ENCODE results near the gene MTMR1. TPM values are rescaled to one million over a fixed set of nuclear protein-coding genes. Genes with fewer than 3 reads are reported as not detected.

MTMR1 gene
- total RNA-seq, 1 experiment from 2014 or later = 25.4 TPM

GRCh38 chrX:150775569-150776350 is 82.6 kb downstream of the MTMR1 start:
- no peak for TF ChIP-seq CTCF (IDR thresholded peaks at IDR 0.05; ENCODE audit: insufficient read depth in 1 of 2, low read depth in 1 of 2, low read length in 1 of 2, severe bottlenecking in 1 of 2, unreplicated experiment in 1 of 2)
- POLR2A ChIA-PET = no interaction called here
- no peaks in the 10 kb centered on the region for H3K4me1 ChIP-seq
- Mint-ChIP-seq H3K4me1 (ENCODE audit: low read depth, unreplicated experiment) (no peaks in the 10 kb centered on the region), H3K27me3 (ENCODE audit: insufficient read depth, unreplicated experiment) (no peaks in the 10 kb centered on the region), H3K9me3 (ENCODE audit: unreplicated experiment) (no peaks in the 10 kb centered on the region), H3K36me3 (ENCODE audit: insufficient read depth, unreplicated experiment) (no peaks in the 10 kb centered on the region), H3K4me3 (ENCODE audit: unreplicated experiment) (no peak overlapping the region), H3K27ac (ENCODE audit: unreplicated experiment) (no peak overlapping the region)
- no peak overlapping the region for H3K4me3 ChIP-seq (ENCODE audit: low read depth, low read length)
- H3K27me3 ChIP-seq (replicated peaks; ENCODE audit: control insufficient read depth, insufficient read depth, low read length) = no peaks in the 10 kb centered on the region
- H3K9me3 ChIP-seq = no peaks in the 10 kb centered on the region
- intact Hi-C loops (cut with micrococcal nuclease; ENCODE audit: unreplicated experiment) = no loop called here
- DNase-seq = no peak
- no peaks in the 10 kb centered on the region for H3K36me3 ChIP-seq (ENCODE audit: control insufficient read depth, insufficient read depth, low read length)
- no TSS peak for BruUV-seq (replicated peaks)
- CTCF ChIA-PET = no interaction called here

GRCh38 chrX:150777328-150777992 is 84.3 kb downstream of the MTMR1 start:
- H3K4me3 Mint-ChIP-seq (ENCODE audit: unreplicated experiment) = no peak overlapping the region
- H3K4me3 ChIP-seq (ENCODE audit: low read depth, low read length) = no peak overlapping the region
- H3K27me3 Mint-ChIP-seq (ENCODE audit: insufficient read depth, unreplicated experiment) = no peaks in the 10 kb centered on the region
- H3K9me3 ChIP-seq = no peaks in the 10 kb centered on the region
- H3K27ac Mint-ChIP-seq (ENCODE audit: unreplicated experiment) = no peak overlapping the region
- no peak for TF ChIP-seq CTCF (IDR thresholded peaks at IDR 0.05; ENCODE audit: insufficient read depth in 1 of 2, low read depth in 1 of 2, low read length in 1 of 2, severe bottlenecking in 1 of 2, unreplicated experiment in 1 of 2)
- intact Hi-C loops (cut with micrococcal nuclease; ENCODE audit: unreplicated experiment) = no loop called here
- no peaks in the 10 kb centered on the region for H3K36me3 Mint-ChIP-seq (ENCODE audit: insufficient read depth, unreplicated experiment)
- H3K9me3 Mint-ChIP-seq (ENCODE audit: unreplicated experiment) = no peaks in the 10 kb centered on the region
- BruUV-seq (replicated peaks) = no TSS peak
- no peaks in the 10 kb centered on the region for H3K27me3 ChIP-seq (replicated peaks; ENCODE audit: control insufficient read depth, insufficient read depth, low read length)
- DNase-seq = no peak
- H3K4me1 ChIP-seq = no peaks in the 10 kb centered on the region
- no peaks in the 10 kb centered on the region for H3K36me3 ChIP-seq (ENCODE audit: control insufficient read depth, insufficient read depth, low read length)
- ChIA-PET POLR2A (no interaction called here), CTCF (no interaction called here)
- no peaks in the 10 kb centered on the region for H3K4me1 Mint-ChIP-seq (ENCODE audit: low read depth, unreplicated experiment)

DNA sequence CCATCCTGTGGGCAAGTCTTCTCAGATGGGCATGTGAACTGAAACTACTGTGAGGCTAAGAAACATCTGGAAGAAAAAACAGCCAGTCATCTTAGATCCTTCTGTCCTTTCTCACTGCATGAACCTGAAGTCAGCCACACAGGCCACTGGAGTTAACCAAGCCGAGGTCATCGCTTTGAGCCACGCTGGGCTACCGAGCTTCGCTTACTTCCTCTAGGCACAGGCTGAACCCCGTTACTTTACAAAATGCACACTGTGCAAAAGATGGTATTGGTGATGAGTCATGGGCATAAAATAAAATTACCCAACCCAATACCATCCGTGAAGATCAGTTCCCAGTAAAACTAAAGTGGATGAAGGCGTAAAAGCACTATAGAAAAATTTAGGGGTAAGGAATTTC is 86.2 kb downstream of the MTMR1 start:
- Histone ChIP-seq H3K36me3 (ENCODE audit: control insufficient read depth, insufficient read depth, low read length) (no peaks in the 10 kb centered on the region), H3K4me3 (ENCODE audit: low read depth, low read length) (no peak overlapping the region), H3K9me3 (no peaks in the 10 kb centered on the region), H3K4me1 (no peaks in the 10 kb centered on the region), H3K27me3 (replicated peaks; ENCODE audit: control insufficient read depth, insufficient read depth, low read length) (no peaks in the 10 kb centered on the region)
- ChIA-PET POLR2A (no interaction called here), CTCF (no interaction called here)
- Mint-ChIP-seq H3K9me3 (ENCODE audit: unreplicated experiment) (no peaks in the 10 kb centered on the region), H3K36me3 (ENCODE audit: insufficient read depth, unreplicated experiment) (no peaks in the 10 kb centered on the region), H3K27ac (ENCODE audit: unreplicated experiment) (no peak overlapping the region), H3K27me3 (ENCODE audit: insufficient read depth, unreplicated experiment) (no peaks in the 10 kb centered on the region), H3K4me3 (ENCODE audit: unreplicated experiment) (no peak overlapping the region), H3K4me1 (ENCODE audit: low read depth, unreplicated experiment) (no peaks in the 10 kb centered on the region)
- intact Hi-C loops (cut with micrococcal nuclease; ENCODE audit: unreplicated experiment) = no loop called here
- no TSS peak for BruUV-seq (replicated peaks)
- no peak for DNase-seq
- TF ChIP-seq CTCF (IDR thresholded peaks at IDR 0.05; ENCODE audit: insufficient read depth in 1 of 2, low read depth in 1 of 2, low read length in 1 of 2, severe bottlenecking in 1 of 2, unreplicated experiment in 1 of 2) = no peak
